PC-3 (cell line): Measurements from ENCODE around the gene KLHL25. TPM values are rescaled to one million over a fixed set of nuclear protein-coding genes. Genes with fewer than 3 reads are reported as not detected.

ENCODE experiments used
- ATAC-seq: fragments of 200-7000 bp; cut with Tn5 transposase; 2 replicates; pipeline ENCODE4 v1.9.1; 2020; ENCODE audit warnings: mild to moderate bottlenecking, moderate library complexity
- BruUV-seq: library from RNA; stranded (reverse); fragments of 400-500 nt; replicated peaks from 2 replicates; lab custom pipeline; 2021; lab: Mats Ljungman, UMichigan
- CTCF ChIA-PET: fragments of 300-600 bp; sonication (Branson Sonifier 250); formaldehyde crosslinking; loops from one replicate; lab custom pipeline; 2022; ENCODE audit warnings: antibody characterized with exemption; lab: Charles Lee
- POLR2A ChIA-PET: fragments of 300-600 bp; sonication (Branson Sonifier 250); formaldehyde crosslinking; loops from one replicate; lab custom pipeline; 2022; ENCODE audit warnings: antibody characterized with exemption; ENCODE audit not compliant: unreplicated experiment; lab: Charles Lee
- DNase-seq: peaks from one replicate; pipeline ENCODE4 v3.0.0-alpha.2; 2015
- H2AFZ ChIP-seq: fragments of 300-600 bp; sonication (generic); 2 replicates; pipeline ENCODE4 v1.6.0; 2016; ENCODE audit warnings: antibody characterized with exemption, low read length
- H3F3A ChIP-seq: fragments of 300-600 bp; sonication (generic); one replicate; pipeline ENCODE4 v1.6.0; 2017; ENCODE audit warnings: antibody characterized with exemption, low read length, control low read depth, mild to moderate bottlenecking; ENCODE audit not compliant: unreplicated experiment
- H3K27ac ChIP-seq: fragments of 300-600 bp; sonication (generic); 2 replicates; pipeline ENCODE4 v1.5.1; 2016; ENCODE audit warnings: mild to moderate bottlenecking, low read length
- H3K27me3 ChIP-seq: fragments of 300-600 bp; sonication (generic); 2 replicates; pipeline ENCODE4 v1.6.1; 2016; ENCODE audit warnings: low read length, mixed read lengths
- H3K36me3 ChIP-seq: fragments of 300-600 bp; sonication (generic); 2 replicates; pipeline ENCODE4 v1.6.1; 2016; ENCODE audit warnings: low read depth, mixed run types, low read length, mixed read lengths
- H3K4me1 ChIP-seq: fragments of 300-600 bp; sonication (generic); 2 replicates; pipeline ENCODE4 v1.5.1; 2016; ENCODE audit warnings: low read length; ENCODE audit not compliant: insufficient read depth
- H3K4me2 ChIP-seq: fragments of 300-600 bp; sonication (generic); 2 replicates; pipeline ENCODE4 v1.6.0; 2016; ENCODE audit warnings: low read length
- H3K4me3 ChIP-seq: fragments of 300-600 bp; sonication (generic); 2 replicates; pipeline ENCODE4 v1.5.1; 2016; ENCODE audit warnings: mild to moderate bottlenecking, low read length, mixed read lengths
- H3K79me2 ChIP-seq: fragments of 300-600 bp; sonication (generic); 2 replicates; pipeline ENCODE4 v1.6.1; 2017; ENCODE audit warnings: low read length, mixed read lengths
- H3K9ac ChIP-seq: fragments of 300-600 bp; sonication (generic); 2 replicates; pipeline ENCODE4 v1.6.0; 2016; ENCODE audit warnings: mild to moderate bottlenecking, low read length
- H3K9me2 ChIP-seq: fragments of 300-600 bp; sonication (generic); replicated peaks from 2 replicates; pipeline ENCODE4 v1.6.1; 2016; ENCODE audit warnings: mixed run types, low read length, mixed read lengths
- H3K9me3 ChIP-seq: fragments of 300-600 bp; sonication (generic); 2 replicates; pipeline ENCODE4 v1.6.1; 2016; ENCODE audit warnings: low read length, mixed read lengths
- H4K20me1 ChIP-seq: fragments of 300-600 bp; sonication (generic); 2 replicates; pipeline ENCODE4 v1.6.1; 2016; ENCODE audit warnings: low read length, mixed read lengths
- CTCF ChIP-seq: fragments of 300-600 bp; sonication (generic); conservative IDR thresholded peaks from 2 replicates; pipeline ENCODE4 v1.5.1; 2017; ENCODE audit warnings: antibody characterized with exemption, low read depth, mild to moderate bottlenecking, low read length
- EZH2 ChIP-seq: fragments of 300-600 bp; sonication (generic); IDR thresholded peaks from one replicate; pipeline ENCODE4 v1.6.1; 2017; ENCODE audit warnings: antibody characterized with exemption, mild to moderate bottlenecking, low read length; ENCODE audit not compliant: unreplicated experiment
- EZH2phosphoT487 ChIP-seq: fragments of 300-600 bp; sonication (generic); IDR thresholded peaks from 2 replicates; pipeline ENCODE4 v1.6.1; 2018; ENCODE audit warnings: mild to moderate bottlenecking, antibody characterized with exemption, low read length, borderline replicate concordance
- intact Hi-C: fragments of 100-400 bp; cut with micrococcal nuclease; formaldehyde crosslinking; loops from 2 replicates; pipeline ENCODE4 v1.9.0; 2023
- total RNA-seq: library from RNA; depleted of rRNA; stranded (reverse); fragments of >200 nt; gene quantifications from 2 replicates; pipeline ENCODE4 v1.2.3, GENCODE V29; 2014

Gene KLHL25
- total RNA-seq, 1 experiment from 2014 or later, result 7.2 TPM

GRCh38 chr15:85786781-85787114 lies 8.0 kb downstream of the KLHL25 start:
- ChIA-PET POLR2A (no interaction called here), CTCF (interaction anchor here (0.9 kb wide), 1 partner anchor 14 kb away, joined by 4 read pairs; no protein-coding TSS in a partner anchor)
- Histone ChIP-seq H3K9ac (0 out of 2 replicates have a peak overlapping the region, but pooled peaks have one; percentile 43), H3K9me2 (no peaks in the 10 kb centered on the region), H2AFZ (no peak overlapping the region), H3K36me3 (no peaks in the 10 kb centered on the region), H3K4me2 (peak overlapping the region; percentile 89), H3K9me3 (no peaks in the 10 kb centered on the region), H3K79me2 (peaks cover 69% of the 10 kb centered on the region), H3K4me1 (peaks cover 32% of the 10 kb centered on the region), H4K20me1 (no peaks in the 10 kb centered on the region), H3K4me3 (peak overlapping the region; percentile 58; the same call in 1 of the 2 replicates), H3F3A (no peaks in the 10 kb centered on the region), H3K27me3 (no peaks in the 10 kb centered on the region), H3K27ac (peak overlapping the region; percentile 92)
- intact Hi-C loops, result no loop called here
- ATAC-seq (no peak), DNase-seq (no peak)
- TF ChIP-seq EZH2, result no peak
- TF ChIP-seq EZH2phosphoT487, result no peak
- no peak for TF ChIP-seq CTCF
- no TSS peak for BruUV-seq

GRCh38 chr15:85785887-85786780 lies 8.6 kb downstream of the KLHL25 start:
- Histone ChIP-seq H3K36me3 (no peaks in the 10 kb centered on the region), H3K4me1 (peaks cover 32% of the 10 kb centered on the region), H3K79me2 (peaks cover 66% of the 10 kb centered on the region), H3K27ac (peak overlapping the region; percentile 92), H3K27me3 (no peaks in the 10 kb centered on the region), H3K4me2 (peak overlapping the region; percentile 89), H3F3A (no peaks in the 10 kb centered on the region), H2AFZ (peak overlapping the region; percentile 68; the same call in 1 of the 2 replicates), H3K9me3 (no peaks in the 10 kb centered on the region), H3K9ac (peak overlapping the region; percentile 43; the same call in 1 of the 2 replicates), H3K9me2 (no peaks in the 10 kb centered on the region), H3K4me3 (peak overlapping the region; percentile 58; the same call in 1 of the 2 replicates), H4K20me1 (no peaks in the 10 kb centered on the region)
- no TSS peak for BruUV-seq
- no peak for TF ChIP-seq CTCF
- TF ChIP-seq EZH2, result no peak
- TF ChIP-seq EZH2phosphoT487, result no peak
- ATAC-seq, result peak; percentile 93
- ChIA-PET CTCF (interaction anchor here (0.9 kb wide), 1 partner anchor 14 kb away, joined by 4 read pairs; no protein-coding TSS in a partner anchor), POLR2A (no interaction called here)
- intact Hi-C loops, result no loop called here
- DNase-seq, result peak; percentile 85

GRCh38 chr15:85782064-85782463 lies 12.7 kb downstream of the KLHL25 start:
- H2AFZ ChIP-seq, result no peak overlapping the region
- no peaks in the 10 kb centered on the region for H3F3A ChIP-seq
- ATAC-seq (no peak), DNase-seq (no peak)
- no peaks in the 10 kb centered on the region for H3K9me2 ChIP-seq
- H3K4me1 ChIP-seq, result peaks cover 24% of the 10 kb centered on the region
- intact Hi-C loops, result no loop called here
- H3K9ac ChIP-seq, result no peak overlapping the region
- no peak overlapping the region for H3K4me2 ChIP-seq
- CTCF ChIA-PET, result no interaction called here
- POLR2A ChIA-PET, result no interaction called here
- no peak overlapping the region for H3K27ac ChIP-seq
- no peaks in the 10 kb centered on the region for H3K36me3 ChIP-seq
- TF ChIP-seq EZH2phosphoT487 (no peak), CTCF (no peak), EZH2 (no peak)
- peaks cover 65% of the 10 kb centered on the region for H3K79me2 ChIP-seq
- H3K9me3 ChIP-seq, result no peaks in the 10 kb centered on the region
- no TSS peak for BruUV-seq
- no peaks in the 10 kb centered on the region for H4K20me1 ChIP-seq
- no peaks in the 10 kb centered on the region for H3K27me3 ChIP-seq
- H3K4me3 ChIP-seq, result no peak overlapping the region
